Measurements from ENCODE around the gene CLK3.
A peak's percentile ranks its signal among the peaks of the same experiment; 100 is the strongest.
"Not testable (repeated sequence)": the region's sequence is repeated elsewhere in the genome, so short reads cannot be mapped to it uniquely, and the experiment has no call there.

CLK3 gene

GRCh38 chr15:74621936-74622335 lies 6.3 kb downstream of the CLK3 start:
- DNase-seq, result no peak

- DNase-seq, result no peak
These were observed 7.1 kb downstream of the CLK3 start for GRCh38 chr15:74622758-74623157.

- DNase-seq, result no peak
These were observed 8.5 kb downstream of the CLK3 start for GRCh38 chr15:74624020-74624602.

GRCh38 chr15:74625693-74626092 lies 10.1 kb downstream of the CLK3 start:
- no peak for DNase-seq

GRCh38 chr15:74626336-74626735 lies 10.7 kb downstream of the CLK3 start:
- no peak for DNase-seq

DNA sequence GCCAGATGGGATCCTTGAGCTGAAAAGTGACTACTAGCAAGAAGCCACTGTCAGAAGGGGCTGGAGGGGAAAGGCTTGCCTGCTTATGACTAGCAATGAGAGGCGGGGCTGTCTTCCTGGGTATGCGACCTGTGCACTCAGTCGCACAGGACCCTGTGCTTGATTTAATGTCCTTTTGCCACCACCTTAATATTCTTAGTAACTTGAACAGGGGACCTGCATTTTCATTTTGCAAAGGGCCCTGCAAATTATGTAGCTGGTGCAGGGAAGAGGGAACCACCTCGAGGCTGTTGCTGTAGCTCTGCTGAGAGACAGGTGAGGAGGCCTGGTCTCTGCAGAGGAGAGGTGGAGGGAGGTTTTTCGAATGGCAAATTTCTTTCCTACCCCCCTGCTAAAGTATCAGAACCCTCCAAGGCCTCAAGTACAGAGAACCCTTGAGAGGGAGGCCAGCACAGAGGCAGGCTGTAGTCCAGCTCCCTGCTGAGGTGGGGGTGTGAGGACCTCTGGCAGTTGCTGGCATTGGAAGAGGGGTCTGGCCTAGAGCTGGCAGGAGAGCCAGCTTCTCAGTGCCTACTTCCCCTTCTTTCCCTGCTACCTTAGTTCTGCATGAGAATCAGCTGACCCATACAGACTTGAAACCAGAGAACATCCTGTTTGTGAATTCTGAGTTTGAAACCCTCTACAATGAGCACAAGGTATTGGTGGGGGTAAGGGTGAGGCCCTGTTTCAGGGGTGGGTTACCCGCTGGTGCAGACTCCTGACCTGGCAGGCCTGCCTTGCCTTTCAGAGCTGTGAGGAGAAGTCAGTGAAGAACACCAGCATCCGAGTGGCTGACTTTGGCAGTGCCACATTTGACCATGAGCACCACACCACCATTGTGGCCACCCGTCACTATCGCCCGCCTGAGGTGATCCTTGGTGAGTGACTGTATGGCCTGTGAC lies 11.4 kb downstream of the CLK3 start:
- DNase-seq, result no peak

DNA sequence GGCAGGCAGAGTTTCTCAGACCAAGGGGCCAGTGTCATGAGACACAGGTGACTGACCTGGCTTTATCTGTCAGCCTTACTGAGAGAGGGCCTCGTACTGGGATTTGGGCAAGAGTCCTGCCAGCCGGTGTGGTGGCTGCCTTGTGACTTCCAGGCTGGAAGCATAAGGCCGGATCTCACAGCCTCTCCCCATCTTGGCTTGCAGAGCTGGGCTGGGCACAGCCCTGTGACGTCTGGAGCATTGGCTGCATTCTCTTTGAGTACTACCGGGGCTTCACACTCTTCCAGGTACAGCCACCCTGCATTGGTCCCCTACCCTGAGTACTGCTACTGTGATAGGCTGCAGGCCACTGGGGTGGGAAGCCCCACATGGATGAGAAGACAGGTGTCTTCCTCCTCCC lies 12.1 kb downstream of the CLK3 start:
- DNase-seq, result no peak

GRCh38 chr15:74628199-74628598 lies 12.6 kb downstream of the CLK3 start:
- DNase-seq, result no peak

DNA sequence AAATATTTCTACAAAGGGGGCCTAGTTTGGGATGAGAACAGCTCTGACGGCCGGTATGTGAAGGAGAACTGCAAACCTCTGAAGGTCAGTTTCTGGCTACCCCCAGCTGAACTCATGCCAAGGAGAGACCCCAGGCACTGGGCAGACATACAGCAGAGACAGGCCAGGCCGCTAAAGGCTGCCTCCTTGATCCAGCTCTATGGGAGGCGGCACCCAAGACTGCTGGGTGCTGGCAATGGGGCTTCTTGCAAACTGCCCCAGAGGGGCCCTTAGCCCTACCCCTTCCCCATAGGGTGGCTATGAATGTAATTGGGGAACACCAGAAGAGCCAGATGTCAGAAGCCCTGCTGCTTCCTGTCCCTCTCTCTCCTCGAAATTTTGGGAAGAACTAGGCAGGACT lies 13.3 kb downstream of the CLK3 start:
- no peak for DNase-seq

DNA sequence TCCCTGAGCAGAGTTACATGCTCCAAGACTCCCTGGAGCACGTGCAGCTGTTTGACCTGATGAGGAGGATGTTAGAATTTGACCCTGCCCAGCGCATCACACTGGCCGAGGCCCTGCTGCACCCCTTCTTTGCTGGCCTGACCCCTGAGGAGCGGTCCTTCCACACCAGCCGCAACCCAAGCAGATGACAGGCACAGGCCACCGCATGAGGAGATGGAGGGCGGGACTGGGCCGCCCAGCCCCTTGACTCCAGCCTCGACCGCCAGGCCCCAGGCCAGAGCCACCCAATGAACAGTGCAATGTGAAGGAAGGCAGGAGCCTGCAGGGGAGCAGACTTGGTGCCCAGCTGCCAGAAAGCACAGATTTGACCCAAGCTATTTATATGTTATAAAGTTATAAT lies 14.1 kb downstream of the CLK3 start:
- DNase-seq, result not testable (repeated sequence)

DNA sequence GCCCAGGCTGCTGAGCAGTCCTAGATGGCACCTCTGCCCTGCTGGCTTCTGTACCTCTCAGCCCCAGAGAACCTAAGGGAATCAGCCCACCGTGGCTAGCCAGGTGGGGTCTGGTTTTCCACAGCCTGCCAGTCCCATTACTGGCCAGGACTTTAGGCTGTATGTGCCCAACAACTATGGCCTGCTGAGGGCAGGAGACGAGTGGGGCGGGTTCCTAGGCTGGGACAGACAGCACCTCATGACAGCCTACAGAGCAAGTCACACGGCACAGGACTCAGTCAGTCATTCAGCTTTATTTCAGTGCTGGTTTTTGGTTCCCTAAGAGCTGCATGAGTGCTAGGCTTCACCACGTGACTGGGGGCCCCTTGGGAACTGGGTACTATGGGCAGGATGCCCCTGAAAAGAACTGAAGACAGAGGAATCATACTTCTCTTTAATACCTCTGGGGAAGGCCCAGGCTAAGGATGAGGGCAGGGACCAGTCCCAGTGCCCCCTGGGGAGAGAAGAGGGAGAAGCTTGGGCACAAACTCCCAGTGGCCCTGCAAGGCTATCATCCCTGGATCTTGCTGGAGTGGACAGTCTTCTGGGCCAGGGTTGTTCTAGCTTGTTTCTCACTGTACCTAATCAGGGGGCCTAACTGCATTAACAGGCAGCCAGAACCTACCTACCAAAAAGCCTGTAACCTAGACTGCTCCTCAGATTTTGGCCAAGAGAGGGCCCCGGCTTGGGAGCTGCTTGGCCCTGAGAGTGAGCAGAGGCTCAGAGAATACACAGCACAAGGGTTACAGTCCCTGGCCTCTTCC lies 14.8 kb downstream of the CLK3 start:
- DNase-seq, result no peak

DNA sequence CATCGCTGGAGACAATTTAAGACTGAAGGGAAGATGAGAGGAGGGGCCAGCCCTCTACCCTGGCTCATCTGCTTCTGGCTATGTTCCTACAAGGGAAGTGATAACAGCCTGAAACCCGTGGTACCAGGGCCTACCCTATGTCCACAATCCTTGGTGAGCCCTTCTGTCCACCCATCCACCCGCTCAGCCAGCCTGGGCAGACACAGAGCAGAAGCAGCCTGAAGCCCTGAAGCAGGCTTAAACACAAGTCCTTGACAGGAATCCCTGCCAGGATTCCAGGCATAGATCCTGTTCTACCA lies 15.4 kb downstream of the CLK3 start:
- no peak for DNase-seq

DNA sequence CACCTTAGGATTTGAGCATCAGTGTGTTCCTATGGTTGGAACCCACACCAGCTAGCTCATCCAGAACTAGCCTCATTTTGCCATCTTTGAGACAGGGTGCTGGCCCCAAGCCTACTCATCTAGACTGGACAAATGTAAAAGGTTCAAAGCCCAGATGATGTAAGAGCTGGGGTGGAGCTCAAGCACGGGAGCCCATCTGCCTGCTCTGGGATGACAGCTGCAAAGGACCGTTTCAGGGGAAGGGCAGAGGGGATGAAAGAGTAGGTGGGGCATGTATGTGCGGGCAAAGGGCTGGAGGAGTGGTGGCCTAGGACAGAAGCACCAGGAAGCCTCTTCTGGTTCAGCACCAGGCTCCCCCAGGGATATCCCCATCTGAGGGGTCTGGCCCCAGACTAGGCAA lies 15.8 kb downstream of the CLK3 start:
- no peak for DNase-seq

GRCh38 chr15:74631935-74632560 lies 16.4 kb downstream of the CLK3 start:
- DNase-seq, result peak; percentile 39

DNA sequence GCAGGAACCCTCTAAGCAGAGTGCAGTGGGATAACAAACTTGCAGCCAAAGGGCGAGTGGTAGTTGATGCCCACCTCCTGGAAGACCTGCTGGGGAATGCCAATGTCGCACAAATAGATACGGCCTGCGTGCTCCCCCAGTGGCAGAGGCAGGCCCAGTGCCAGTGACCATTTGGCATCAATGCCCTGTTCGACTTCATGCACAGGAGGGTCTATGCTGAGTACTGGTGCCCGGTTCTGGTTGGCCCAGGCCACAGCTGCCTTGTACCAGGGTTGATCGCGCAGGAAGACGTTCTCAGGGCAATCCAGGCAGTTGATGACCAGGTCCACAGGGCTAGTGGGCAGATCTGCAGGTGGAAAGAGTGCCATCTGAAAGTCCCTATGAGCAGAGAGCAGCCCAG lies 17.0 kb downstream of the CLK3 start:
- no peak for DNase-seq

DNA sequence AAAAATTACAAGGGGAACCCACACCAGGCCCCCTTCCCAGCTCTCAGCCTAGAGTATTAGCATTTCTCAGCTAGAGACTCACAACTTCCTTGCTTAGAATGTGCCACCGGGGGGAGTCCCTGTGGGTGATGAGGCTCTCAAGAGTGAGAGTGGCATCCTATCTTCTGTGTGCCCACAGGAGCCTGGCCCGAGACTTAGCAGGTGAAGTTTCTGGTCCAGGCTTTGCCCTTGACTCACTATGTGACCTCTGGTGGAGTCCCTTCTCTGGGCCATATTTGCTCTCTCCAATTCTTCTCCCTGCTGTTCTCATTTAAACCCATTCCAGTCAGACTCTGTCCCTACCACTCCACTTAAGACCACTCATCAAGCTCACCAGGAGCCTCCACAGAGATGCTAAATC lies 18.1 kb downstream of the CLK3 start:
- DNase-seq, result no peak

DNA sequence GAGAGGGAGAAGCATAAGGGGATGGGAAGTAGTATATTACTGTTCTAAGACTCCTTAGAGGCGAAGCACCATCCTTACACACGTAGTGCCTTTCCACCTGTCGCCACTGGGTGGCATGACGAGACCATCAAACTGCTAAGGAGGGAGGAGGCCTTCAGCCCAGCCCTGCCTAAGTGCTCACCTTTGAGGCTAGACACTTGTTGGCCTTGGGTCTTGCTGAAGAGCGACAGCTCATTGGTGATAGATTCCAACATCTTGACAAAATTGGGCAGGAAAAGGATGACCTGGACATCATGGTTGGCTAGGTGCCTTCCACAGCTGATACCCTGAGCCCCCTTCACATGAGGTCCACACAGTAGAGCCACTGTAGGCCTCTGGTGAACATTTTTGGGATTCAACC lies 19.6 kb downstream of the CLK3 start:
- DNase-seq, result peak; percentile 55

GRCh38 chr15:74636984-74637383 lies 21.3 kb downstream of the CLK3 start:
- no peak for DNase-seq

- no peak for DNase-seq
These were observed 25.5 kb downstream of the CLK3 start for GRCh38 chr15:74641151-74641550.

DNA sequence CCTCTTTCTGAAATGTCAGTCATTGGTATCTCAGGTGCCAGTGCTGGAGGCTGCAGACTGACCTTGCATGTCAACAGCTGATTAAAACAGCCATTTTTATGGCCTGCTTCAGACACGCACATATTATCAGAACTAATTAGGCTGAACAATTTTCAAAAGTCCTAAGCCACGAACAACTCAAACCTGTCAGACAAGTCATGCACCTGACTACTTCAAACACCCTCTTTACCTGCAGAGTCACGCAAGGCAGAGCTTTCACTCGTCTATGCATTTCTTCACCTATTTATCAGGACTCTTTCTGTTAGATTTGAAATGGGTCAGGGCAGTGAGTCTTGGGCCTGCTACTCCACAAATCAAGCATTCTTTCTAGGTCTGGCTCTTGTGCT lies 26.7 kb downstream of the CLK3 start:
- DNase-seq, result no peak

DNA sequence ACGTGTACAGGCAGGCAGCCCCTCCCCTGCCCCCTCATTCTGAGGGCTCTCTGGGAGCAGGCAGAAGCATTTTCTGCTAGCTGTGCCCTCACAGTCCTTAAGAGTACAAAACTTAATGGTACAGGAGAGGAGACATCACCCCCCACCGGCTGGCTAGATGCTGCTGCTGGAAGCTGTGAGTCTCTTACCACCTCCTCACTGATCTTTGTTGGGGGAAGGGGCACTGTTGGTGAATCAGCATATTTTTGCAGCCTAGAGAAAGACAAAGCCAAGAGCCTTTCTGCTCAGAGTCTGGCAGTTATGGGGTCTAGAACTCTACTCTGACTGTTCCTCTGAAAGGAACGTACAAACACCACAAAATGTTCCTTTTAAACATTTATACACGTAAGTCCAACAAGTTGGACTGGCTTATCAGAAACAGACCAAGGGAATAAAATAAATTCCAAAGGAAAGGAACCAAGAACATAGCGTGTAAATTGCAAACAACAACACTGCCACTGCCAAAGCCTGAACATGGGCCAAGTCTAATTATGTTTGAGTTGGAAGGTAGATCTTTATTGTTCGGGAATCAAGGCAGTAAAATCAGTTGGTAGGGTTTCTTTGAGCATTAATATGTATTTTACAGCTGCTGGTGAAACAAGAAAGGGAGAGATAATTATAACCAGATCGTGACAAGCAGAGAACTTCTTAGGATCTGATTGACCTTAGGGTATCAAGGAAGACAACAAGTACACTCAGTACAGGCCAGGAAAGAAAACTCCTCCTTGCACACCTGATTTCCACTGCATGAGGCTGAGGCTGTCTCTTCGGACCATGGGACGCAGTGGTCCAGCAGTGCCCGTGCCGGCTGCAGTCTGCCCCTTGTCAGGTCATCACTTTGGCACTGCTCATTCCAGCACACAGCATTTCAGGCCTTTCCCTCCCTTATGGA lies 27.4 kb downstream of the CLK3 start:
- no peak for DNase-seq

DNA sequence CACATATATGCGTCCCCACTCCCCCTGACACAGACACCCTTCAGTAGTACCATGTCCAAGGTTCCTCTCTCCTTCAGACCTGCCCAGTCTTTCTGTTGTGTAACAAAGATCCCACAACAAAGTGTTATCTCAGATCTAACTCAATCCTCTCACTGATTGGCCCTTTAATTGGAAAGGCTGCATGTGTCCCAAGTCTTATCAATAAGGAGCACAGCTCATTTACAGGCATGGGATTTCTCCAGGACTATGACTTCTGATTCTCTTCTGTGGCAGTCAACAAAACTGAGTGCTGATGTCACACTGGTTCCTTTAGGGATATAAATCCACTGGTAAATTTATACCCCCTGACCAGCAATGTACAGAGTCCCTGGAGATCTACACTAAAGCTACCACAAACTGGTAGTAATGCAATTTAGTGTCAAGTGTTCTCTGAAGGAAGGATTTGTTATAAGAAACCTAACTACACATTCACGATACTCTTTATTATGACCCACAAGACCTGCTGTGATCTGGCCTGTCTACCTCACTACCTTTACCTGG lies 28.1 kb downstream of the CLK3 start:
- no peak for DNase-seq

All from effector CD4-positive, alpha-beta T cell (primary cell).